DND-41 (cell line): ENCODE results near the gene PDS5B.
"Not testable (repeated sequence)": the region's sequence is repeated elsewhere in the genome, so short reads cannot be mapped to it uniquely, and the experiment has no call there.

Source experiments
- EZH2 ChIP-seq: IDR thresholded peaks from 3 replicates; pipeline ENCODE4 v1.6.1; 2012; ENCODE audit warnings: borderline replicate concordance, low read depth, mild to moderate bottlenecking, moderate library complexity, low read length, inconsistent platforms; ENCODE audit not compliant: severe bottlenecking
- TF ChIP-seq, protein P1 (sequence below): IDR thresholded peaks from 2 replicates; pipeline ENCODE4 v1.5.1; 2012; ENCODE audit warnings: borderline replicate concordance, low read length, moderate library complexity, mild to moderate bottlenecking; ENCODE audit not compliant: poor library complexity, severe bottlenecking; ENCODE audit errors: extremely low read depth

GRCh38 chr13:32716201-32716600 is 129.9 kb downstream of the PDS5B start:
- TF ChIP-seq, protein P1, sequence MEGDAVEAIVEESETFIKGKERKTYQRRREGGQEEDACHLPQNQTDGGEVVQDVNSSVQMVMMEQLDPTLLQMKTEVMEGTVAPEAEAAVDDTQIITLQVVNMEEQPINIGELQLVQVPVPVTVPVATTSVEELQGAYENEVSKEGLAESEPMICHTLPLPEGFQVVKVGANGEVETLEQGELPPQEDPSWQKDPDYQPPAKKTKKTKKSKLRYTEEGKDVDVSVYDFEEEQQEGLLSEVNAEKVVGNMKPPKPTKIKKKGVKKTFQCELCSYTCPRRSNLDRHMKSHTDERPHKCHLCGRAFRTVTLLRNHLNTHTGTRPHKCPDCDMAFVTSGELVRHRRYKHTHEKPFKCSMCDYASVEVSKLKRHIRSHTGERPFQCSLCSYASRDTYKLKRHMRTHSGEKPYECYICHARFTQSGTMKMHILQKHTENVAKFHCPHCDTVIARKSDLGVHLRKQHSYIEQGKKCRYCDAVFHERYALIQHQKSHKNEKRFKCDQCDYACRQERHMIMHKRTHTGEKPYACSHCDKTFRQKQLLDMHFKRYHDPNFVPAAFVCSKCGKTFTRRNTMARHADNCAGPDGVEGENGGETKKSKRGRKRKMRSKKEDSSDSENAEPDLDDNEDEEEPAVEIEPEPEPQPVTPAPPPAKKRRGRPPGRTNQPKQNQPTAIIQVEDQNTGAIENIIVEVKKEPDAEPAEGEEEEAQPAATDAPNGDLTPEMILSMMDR: not testable (repeated sequence)
- not testable (repeated sequence) for TF ChIP-seq EZH2
